ENCODE measurements around the gene MAL.

Gene MAL

DNA sequence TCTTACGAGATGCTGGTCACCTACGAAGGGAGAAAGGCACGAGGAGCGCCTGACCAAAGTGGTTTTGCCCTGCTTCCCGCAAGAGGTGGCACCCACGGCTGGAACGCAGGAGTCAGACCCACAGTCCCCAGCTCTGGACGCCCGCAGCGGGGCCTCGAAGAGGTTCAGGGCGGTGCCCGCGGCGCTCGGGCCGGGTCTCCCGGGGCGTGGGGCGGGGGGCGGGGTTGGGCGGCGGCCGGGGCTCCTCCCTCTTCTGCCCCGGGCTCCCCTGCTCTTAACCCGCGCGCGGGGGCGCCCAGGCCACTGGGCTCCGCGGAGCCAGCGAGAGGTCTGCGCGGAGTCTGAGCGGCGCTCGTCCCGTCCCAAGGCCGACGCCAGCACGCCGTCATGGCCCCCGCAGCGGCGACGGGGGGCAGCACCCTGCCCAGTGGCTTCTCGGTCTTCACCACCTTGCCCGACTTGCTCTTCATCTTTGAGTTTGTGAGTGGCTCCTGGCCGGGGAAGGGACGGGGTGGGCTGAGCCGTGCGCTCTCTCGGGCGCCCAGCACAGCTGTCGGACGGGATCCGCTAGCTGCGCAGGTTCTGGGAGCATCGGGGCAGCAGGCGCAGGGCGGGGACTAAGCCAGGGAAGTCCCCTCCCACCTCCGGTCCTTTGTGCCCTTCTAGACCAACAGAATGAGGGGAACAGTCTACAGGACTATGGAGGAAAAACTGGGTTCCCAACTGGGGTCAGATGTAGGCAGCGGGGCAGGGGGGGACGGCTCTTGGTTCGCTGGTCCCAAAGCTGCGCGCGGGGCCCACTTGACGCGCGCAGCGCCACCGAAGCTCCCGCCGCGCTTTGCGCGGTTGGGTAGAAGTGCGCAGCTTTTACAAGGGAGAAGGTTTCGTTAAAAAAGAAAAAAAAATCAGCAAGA lies at the start of gene MAL:
Gene MAL (plus strand): TSS at position 303 of the 914 bp plus-strand sequence. CDS start 85 bp downstream, at position 388.
- DNase-seq (ENCODE audit: low read depth) = no peak
- H3K4me3 ChIP-seq (ENCODE audit: low read depth, low read length) = no peak within 1 kb of the TSS
- TF ChIP-seq CTCF (conservative IDR thresholded peaks at IDR 0.05; ENCODE audit: low read depth, low read length) = no peak

DNA sequence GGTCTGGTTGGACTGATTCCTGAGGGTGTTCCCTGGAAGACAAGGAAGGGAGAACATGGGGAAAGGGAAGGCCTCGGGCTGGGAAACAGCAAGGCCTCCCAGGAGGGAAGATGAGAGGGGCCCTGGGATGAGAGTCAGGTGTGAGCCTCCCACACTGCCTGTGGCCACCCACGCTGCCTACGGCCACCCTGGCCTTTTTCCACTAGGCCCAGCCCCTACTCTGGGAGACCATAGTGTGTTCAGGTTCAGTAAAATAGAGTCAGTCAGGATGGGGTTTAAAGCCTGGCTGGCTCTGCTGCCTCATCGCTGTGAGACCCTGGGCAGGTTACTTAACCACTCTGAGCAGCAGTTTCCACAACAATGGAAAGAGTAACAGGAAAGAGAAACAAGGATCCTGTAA lies 47.7 kb upstream of the MAL start:
- H3K4me3 ChIP-seq (ENCODE audit: low read depth, low read length) = no peak overlapping the region
- TF ChIP-seq CTCF (conservative IDR thresholded peaks at IDR 0.05; ENCODE audit: low read depth, low read length) = no peak
- no peak for DNase-seq (ENCODE audit: low read depth)

GRCh38 chr2:94978917-94979316 lies 46.6 kb upstream of the MAL start:
- DNase-seq (ENCODE audit: low read depth) = no peak
- no peak overlapping the region for H3K4me3 ChIP-seq (ENCODE audit: low read depth, low read length)
- TF ChIP-seq CTCF (conservative IDR thresholded peaks at IDR 0.05; ENCODE audit: low read depth, low read length) = no peak

DNA sequence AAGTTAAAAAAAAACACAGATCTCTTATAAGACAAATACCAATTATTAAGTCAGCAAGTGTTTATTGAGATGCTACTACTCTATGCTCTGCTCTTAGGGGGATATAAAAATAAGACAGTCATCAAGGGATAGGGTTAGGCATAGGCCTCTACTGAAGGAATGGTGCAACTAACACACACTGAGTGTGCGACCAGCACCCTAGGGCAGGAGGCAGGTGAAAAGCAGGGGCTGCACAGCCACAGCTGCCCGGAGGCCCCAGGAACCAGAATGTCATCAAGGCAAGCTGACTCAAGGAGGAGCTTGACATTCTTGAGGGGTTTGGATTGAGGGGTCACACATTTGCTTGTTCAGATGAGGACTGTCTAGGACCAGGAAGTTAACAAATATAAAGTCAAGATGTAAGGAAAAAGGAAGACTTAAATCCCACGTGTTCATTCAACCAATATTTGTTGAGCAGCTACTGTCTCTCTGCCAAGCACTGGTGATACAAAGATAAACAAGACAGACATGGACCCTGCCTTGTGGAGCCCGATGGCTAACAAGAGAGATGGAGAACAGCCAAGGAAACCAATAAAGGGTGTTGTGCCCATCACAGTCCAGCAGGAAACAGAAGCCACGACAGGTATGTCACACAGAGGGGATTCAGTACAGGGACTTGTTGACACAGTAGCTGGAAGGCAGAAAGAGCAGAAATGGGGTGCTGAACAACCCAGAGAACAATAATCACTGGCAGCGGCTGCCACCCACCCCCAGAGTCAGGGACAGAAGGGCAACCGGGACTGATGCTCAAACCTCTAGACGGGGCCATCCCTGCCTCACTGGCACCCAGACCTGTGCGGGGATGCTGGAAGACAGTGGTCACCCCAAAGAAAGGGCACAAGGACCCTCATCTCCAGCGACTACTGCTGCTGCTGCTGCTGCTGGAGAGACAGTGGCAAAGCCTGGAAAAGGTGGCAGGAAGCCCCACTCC lies 45.8 kb upstream of the MAL start:
- TF ChIP-seq CTCF (conservative IDR thresholded peaks at IDR 0.05; ENCODE audit: low read depth, low read length) = no peak

GRCh38 chr2:94980406-94980805 lies 45.1 kb upstream of the MAL start:
- TF ChIP-seq CTCF (conservative IDR thresholded peaks at IDR 0.05; ENCODE audit: low read depth, low read length) = no peak
- no peak for DNase-seq (ENCODE audit: low read depth)
- no peak overlapping the region for H3K4me3 ChIP-seq (ENCODE audit: low read depth, low read length)

More for the DNA sequence above, 45.8 kb upstream of the MAL start:
- DNase-seq (ENCODE audit: low read depth) = no peak
- no peak overlapping the region for H3K4me3 ChIP-seq (ENCODE audit: low read depth, low read length)

DNA sequence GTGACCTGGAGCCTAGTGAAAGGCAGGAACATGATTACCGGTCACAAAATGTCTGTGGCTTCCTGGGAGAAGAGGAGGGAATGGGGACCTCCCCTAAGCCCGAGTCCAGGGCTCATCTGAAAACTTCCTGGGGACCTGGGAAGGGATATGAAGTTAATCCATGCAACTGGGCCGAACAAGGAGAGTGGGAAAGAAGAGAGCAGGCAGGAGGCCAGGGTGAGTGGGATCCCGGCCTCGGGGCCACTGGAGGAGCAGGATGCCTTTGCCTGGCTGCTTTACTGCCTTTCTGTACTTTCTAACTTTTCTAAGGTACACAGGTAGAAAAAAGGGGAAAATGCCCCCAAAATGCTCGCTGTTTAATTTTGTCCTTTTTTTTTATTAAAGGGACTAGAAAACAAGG lies 43.4 kb upstream of the MAL start:
- no peak overlapping the region for H3K4me3 ChIP-seq (ENCODE audit: low read depth, low read length)
- TF ChIP-seq CTCF (conservative IDR thresholded peaks at IDR 0.05; ENCODE audit: low read depth, low read length) = no peak
- no peak for DNase-seq (ENCODE audit: low read depth)

Data from choroid plexus epithelial cell (primary cell).